Measurements from ENCODE around the gene RPS3A.

GRCh38 chr4:151150821-151151580, 51.6 kb downstream of the RPS3A start:
- TF ChIP-seq CTCF (IDR thresholded peaks at IDR 0.05; ENCODE audit: insufficient read depth, low read length) (no peak), GABPA (IDR thresholded peaks at IDR 0.05; ENCODE audit: low read depth) (no peak)

Data from HL-60 (cell line).